HuH-7 (cell line): ENCODE data around the gene VWA8.
"Not testable (repeated sequence)": the region's sequence is repeated elsewhere in the genome, so short reads cannot be mapped to it uniquely, and the experiment has no call there.

Experiments
- DNase-seq: peaks from one replicate; pipeline ENCODE4 v3.0.0; 2011; ENCODE audit warnings: low spot score

VWA8 gene

GRCh38 chr13:41922894-41923293 lies 38.0 kb downstream of the VWA8 start:
- DNase-seq = not testable (repeated sequence)

- DNase-seq = no peak
Measured at GRCh38 chr13:41919741-41920487, 41.0 kb downstream of the VWA8 start.

- DNase-seq = no peak
Measured at GRCh38 chr13:41919031-41919740, 41.7 kb downstream of the VWA8 start.

- no peak for DNase-seq
Measured at GRCh38 chr13:41917641-41918040, 43.3 kb downstream of the VWA8 start.

GRCh38 chr13:41916173-41916954 lies 44.5 kb downstream of the VWA8 start:
- no peak for DNase-seq

- no peak for DNase-seq
Measured at GRCh38 chr13:41915081-41915480, 45.8 kb downstream of the VWA8 start.

- no peak for DNase-seq
Measured at GRCh38 chr13:41914552-41914951, 46.4 kb downstream of the VWA8 start.

- no peak for DNase-seq
Measured at GRCh38 chr13:41909506-41909905, 51.4 kb downstream of the VWA8 start.

GRCh38 chr13:41905600-41906254 lies 55.2 kb downstream of the VWA8 start:
- peak; percentile 50 for DNase-seq

GRCh38 chr13:41900918-41901317 lies 60.0 kb downstream of the VWA8 start:
- no peak for DNase-seq

- DNase-seq = not testable (repeated sequence)
Measured at GRCh38 chr13:41898411-41898810, 62.5 kb downstream of the VWA8 start.

GRCh38 chr13:41897126-41897525 lies 63.8 kb downstream of the VWA8 start:
- DNase-seq = no peak

GRCh38 chr13:41895478-41895877 lies 65.4 kb downstream of the VWA8 start:
- DNase-seq = no peak

GRCh38 chr13:41891119-41891518 lies 69.8 kb downstream of the VWA8 start:
- DNase-seq = no peak

- DNase-seq = no peak
Measured at GRCh38 chr13:41883147-41883546, 77.8 kb downstream of the VWA8 start.

GRCh38 chr13:41881890-41882289 lies 79.0 kb downstream of the VWA8 start:
- not testable (repeated sequence) for DNase-seq

- no peak for DNase-seq
Measured at GRCh38 chr13:41880966-41881365, 79.9 kb downstream of the VWA8 start.

GRCh38 chr13:41864658-41865057 lies 96.3 kb downstream of the VWA8 start:
- DNase-seq = no peak

- DNase-seq = not testable (repeated sequence)
Measured at GRCh38 chr13:41862659-41863058, 98.2 kb downstream of the VWA8 start.

GRCh38 chr13:41859565-41859964 lies 101.3 kb downstream of the VWA8 start:
- no peak for DNase-seq

- no peak for DNase-seq
Measured at GRCh38 chr13:41858780-41859179, 102.1 kb downstream of the VWA8 start.

- DNase-seq = no peak
Measured at GRCh38 chr13:41854758-41855157, 106.2 kb downstream of the VWA8 start.
